Hepatocyte (in vitro differentiated cells): ENCODE measurements around the gene SLC25A17. TPM values are rescaled to one million over a fixed set of nuclear protein-coding genes. Genes with fewer than 3 reads are reported as not detected.
A peak's percentile ranks its signal among the peaks of the same experiment; 100 is the strongest.

Experiments used
- DNase-seq: peaks from one replicate; pipeline ENCODE4 v3.0.0-alpha.2; 2016; ENCODE audit warnings: low spot score
- H2AFZ ChIP-seq: fragments of 200-600 bp; sonication (generic); 2 replicates; pipeline ENCODE4 v1.6.0; 2016; ENCODE audit warnings: antibody characterized with exemption, mild to moderate bottlenecking
- H3K27ac ChIP-seq: fragments of 200-600 bp; sonication (generic); 2 replicates; pipeline ENCODE4 v1.5.1; 2016; ENCODE audit warnings: mild to moderate bottlenecking
- H3K27me3 ChIP-seq: fragments of 200-600 bp; sonication (generic); 2 replicates; pipeline ENCODE4 v1.6.1; 2016
- H3K36me3 ChIP-seq: fragments of 200-600 bp; sonication (generic); replicated peaks from 2 replicates; pipeline ENCODE4 v1.5.1; 2016; ENCODE audit warnings: low read depth; ENCODE audit not compliant: insufficient read depth
- H3K4me1 ChIP-seq: fragments of 200-600 bp; sonication (generic); 2 replicates; pipeline ENCODE4 v1.5.1; 2016; ENCODE audit warnings: mild to moderate bottlenecking, moderate library complexity; ENCODE audit not compliant: insufficient read depth
- H3K4me2 ChIP-seq: fragments of 200-600 bp; sonication (generic); 2 replicates; pipeline ENCODE4 v1.6.0; 2016
- H3K4me3 ChIP-seq: fragments of 200-600 bp; sonication (generic); 2 replicates; pipeline ENCODE4 v1.5.1; 2016; ENCODE audit warnings: mild to moderate bottlenecking
- H3K79me2 ChIP-seq: fragments of 200-600 bp; sonication (generic); 2 replicates; pipeline ENCODE4 v1.6.0; 2017; ENCODE audit warnings: mild to moderate bottlenecking
- H3K9me2 ChIP-seq: fragments of 200-600 bp; sonication (generic); replicated peaks from 2 replicates; pipeline ENCODE4 v1.6.0; 2017; ENCODE audit warnings: mild to moderate bottlenecking; ENCODE audit not compliant: insufficient read depth
- H3K9me3 ChIP-seq: fragments of 200-600 bp; sonication (generic); 2 replicates; pipeline ENCODE4 v1.5.1; 2016; ENCODE audit warnings: low read depth, mild to moderate bottlenecking
- H4K20me1 ChIP-seq: fragments of 200-600 bp; sonication (generic); 2 replicates; pipeline ENCODE4 v1.6.0; 2016; ENCODE audit warnings: mild to moderate bottlenecking; ENCODE audit not compliant: insufficient read depth, poor library complexity, severe bottlenecking
- CTCF ChIP-seq: fragments of 200-600 bp; sonication (generic); IDR thresholded peaks from 2 replicates; pipeline ENCODE4 v1.5.1; 2016; ENCODE audit warnings: antibody characterized with exemption, mild to moderate bottlenecking; ENCODE audit not compliant: poor library complexity
- EZH2 ChIP-seq: fragments of 200-600 bp; sonication (generic); IDR thresholded peaks from 2 replicates; pipeline ENCODE4 v1.6.1; 2016; ENCODE audit warnings: antibody characterized with exemption, mild to moderate bottlenecking, borderline replicate concordance
- EZH2phosphoT487 ChIP-seq: fragments of 200-600 bp; sonication (generic); IDR thresholded peaks from one replicate; pipeline ENCODE4 v1.6.1; 2018; ENCODE audit warnings: antibody characterized with exemption, mild to moderate bottlenecking, low read depth, moderate library complexity; ENCODE audit not compliant: unreplicated experiment, severe bottlenecking
- WGBS: methylation state at CpG from one replicate; pipeline ENCODE4 v1.1.6; 2016; ENCODE audit warnings: low lambda C conversion rate; ENCODE audit errors: missing lambda C conversion rate; 5-methylcytosine and 5-hydroxymethylcytosine counted together
- polyA plus RNA-seq: library from polyadenylated mRNA; unstranded; fragments of >200 nt; fragmentation: Nextera tagmentation; extraction: Ambion mirVana; gene quantifications from 2 replicates; pipeline ENCODE4 v1.2.1, GENCODE V29; 2016
- total RNA-seq: library from RNA; depleted of rRNA; stranded (reverse); fragments of >200 nt; gene quantifications from 2 replicates; pipeline ENCODE4 v1.2.3, GENCODE V29; 2014

SLC25A17 gene
- total and polyA plus RNA-seq, 2 experiments from 2014 or later = 20.5 to 24.8 TPM

GRCh38 chr22:40855979-40856512 is 36.9 kb upstream of the SLC25A17 start:
- peak; percentile 39 for DNase-seq
- peak overlapping the region; percentile 97 for H3K27ac ChIP-seq
- no peaks in the 10 kb centered on the region for H3K9me2 ChIP-seq
- no peak for TF ChIP-seq EZH2phosphoT487
- no peak for TF ChIP-seq CTCF
- no peak for TF ChIP-seq EZH2
- peaks cover 92% of the 10 kb centered on the region for H3K79me2 ChIP-seq
- 2% methylated on average over 25 of the region's 29 CpGs for WGBS
- peak overlapping the region; percentile 81 for H3K4me2 ChIP-seq
- H3K4me3 ChIP-seq = peak overlapping the region; percentile 67
- peak overlapping the region; percentile 72 for H2AFZ ChIP-seq
- H4K20me1 ChIP-seq = peaks cover 45% of the 10 kb centered on the region
- peaks cover 33% of the 10 kb centered on the region for H3K4me1 ChIP-seq
- no peaks in the 10 kb centered on the region for H3K27me3 ChIP-seq
- no peaks in the 10 kb centered on the region for H3K9me3 ChIP-seq
- H3K36me3 ChIP-seq = no peaks in the 10 kb centered on the region

GRCh38 chr22:40855071-40855978 is 36.2 kb upstream of the SLC25A17 start:
- TF ChIP-seq CTCF (no peak), EZH2phosphoT487 (no peak), EZH2 (no peak)
- H3K4me2 ChIP-seq = peak overlapping the region; percentile 81
- H3K27ac ChIP-seq = peak overlapping the region; percentile 97
- peak; percentile 23 for DNase-seq
- peak overlapping the region; percentile 72 for H2AFZ ChIP-seq
- H3K4me1 ChIP-seq = peaks cover 33% of the 10 kb centered on the region
- 43% methylated on average over 20 of the region's 20 CpGs for WGBS
- H3K79me2 ChIP-seq = peaks cover 92% of the 10 kb centered on the region
- H3K36me3 ChIP-seq = no peaks in the 10 kb centered on the region
- no peaks in the 10 kb centered on the region for H3K9me2 ChIP-seq
- peaks cover 52% of the 10 kb centered on the region for H4K20me1 ChIP-seq
- H3K9me3 ChIP-seq = no peaks in the 10 kb centered on the region
- no peaks in the 10 kb centered on the region for H3K27me3 ChIP-seq
- peak overlapping the region; percentile 67 for H3K4me3 ChIP-seq

GRCh38 chr22:40853961-40854360 is 34.8 kb upstream of the SLC25A17 start:
- Histone ChIP-seq H3K9me2 (no peaks in the 10 kb centered on the region), H2AFZ (no peak overlapping the region), H3K4me1 (peaks cover 33% of the 10 kb centered on the region), H3K36me3 (no peaks in the 10 kb centered on the region), H3K27ac (peak overlapping the region; percentile 42), H4K20me1 (peaks cover 60% of the 10 kb centered on the region), H3K4me3 (peak overlapping the region; percentile 18), H3K27me3 (no peaks in the 10 kb centered on the region), H3K4me2 (peak overlapping the region; percentile 81), H3K79me2 (peaks cover 92% of the 10 kb centered on the region), H3K9me3 (no peaks in the 10 kb centered on the region)
- TF ChIP-seq EZH2phosphoT487 (no peak), EZH2 (no peak), CTCF (no peak)
- WGBS = 47% methylated on average over 3 of the region's 3 CpGs
- no peak for DNase-seq
